Spleen (tissue), 11 donors: Measurements from ENCODE around the gene PEX5. TPM values are rescaled to one million over a fixed set of nuclear protein-coding genes. Genes with fewer than 3 reads are reported as not detected.

Source experiments
- DNase-seq: peaks from one replicate; pipeline ENCODE4 v3.0.0-alpha.2; 2020
- H3K27ac ChIP-seq, 8 donors: fragments of 200-600 bp; sonication (generic) in 7 of 8; 1 replicate in 4 of 8; 2 replicates in 4 of 8; pipeline versions ENCODE4 v1.5.0 to v1.8.0; 2016 to 2021; ENCODE audit warnings: inconsistent platforms in 4 of 8, mild to moderate bottlenecking in 4 of 8, moderate library complexity in 1 of 8
- H3K27me3 ChIP-seq, 7 donors: fragments of 200-600 bp; sonication (generic) in 6 of 7; replicated peaks in 1 of 7; 1 replicate in 4 of 7; 2 replicates in 3 of 7; pipeline versions ENCODE4 v1.5.0 to v1.8.0; 2016 to 2021; ENCODE audit warnings: inconsistent platforms in 3 of 7, mild to moderate bottlenecking in 1 of 7
- H3K36me3 ChIP-seq, 6 donors: fragments of 200-600 bp; sonication (generic) in 5 of 6; 1 replicate in 4 of 6; 2 replicates in 2 of 6; pipeline versions ENCODE4 v1.5.0 to v1.8.0; 2016 to 2021; ENCODE audit warnings: inconsistent platforms in 2 of 6
- H3K4me1 ChIP-seq, 6 donors: fragments of 200-600 bp; sonication (generic) in 5 of 6; 1 replicate in 3 of 6; 2 replicates in 3 of 6; pipeline versions ENCODE4 v1.5.0 to v1.8.0; 2016 to 2021; ENCODE audit warnings: inconsistent platforms in 3 of 6
- H3K4me3 ChIP-seq, 8 donors: fragments of 200-600 bp; sonication (generic) in 7 of 8; 1 replicate in 4 of 8; 2 replicates in 4 of 8; pipeline versions ENCODE4 v1.5.0 to v1.8.0; 2016 to 2021; ENCODE audit warnings: inconsistent platforms in 4 of 8, mild to moderate bottlenecking in 4 of 8, moderate library complexity in 2 of 8
- H3K9me3 ChIP-seq, 8 donors: fragments of 200-600 bp; sonication (generic) in 7 of 8; 1 replicate in 4 of 8; 2 replicates in 4 of 8; pipeline versions ENCODE4 v1.5.0 to v1.8.0; 2016 to 2021; ENCODE audit warnings: inconsistent platforms in 4 of 8
- CTCF ChIP-seq, 11 experiments: fragments of 200-600 bp in 7 of 11; fragments of 450-650 bp in 4 of 11; sonication (generic) in 4 of 11; IDR thresholded peaks in 8 of 11; conservative IDR thresholded peaks in 3 of 11; 1 replicate in 7 of 11; 2 replicates in 4 of 11; pipeline versions ENCODE4 v1.4.0 to v1.8.0; 2016 to 2021; ENCODE audit warnings: antibody characterized with exemption in 11 of 11, inconsistent platforms in 4 of 11, mild to moderate bottlenecking in 1 of 11
- POLR2A ChIP-seq, 3 donors: fragments of 450-650 bp; IDR thresholded peaks; one replicate each; pipeline ENCODE4 v1.5.1; 2017; ENCODE audit warnings: antibody characterized with exemption in 3 of 3, mild to moderate bottlenecking in 1 of 3
- POLR2AphosphoS5 ChIP-seq, 3 donors: sonication (generic); formaldehyde crosslinking; IDR thresholded peaks; one replicate each; pipeline ENCODE4 v1.5.1; 2017; ENCODE audit warnings: antibody characterized with exemption in 3 of 3
- WGBS, 5 donors: extraction: QIAGEN DNeasy Blood & Tissue Kit in 3 of 5; methylation state at CpG; one replicate each; pipeline versions ENCODE4 v1.1.5 to v1.1.7; 2013 to 2018; 5-methylcytosine and 5-hydroxymethylcytosine counted together
- intact Hi-C: fragments of 100-400 bp; cut with DNase I; formaldehyde crosslinking; loops from one replicate; pipeline ENCODE4 v1.15.0; 2023; ENCODE audit warnings: low total_unique reads
- polyA plus RNA-seq, 3 donors: library from polyadenylated mRNA; stranded (reverse); fragments of 200-250 nt; gene quantifications; one replicate each; pipeline ENCODE4 v1.2.1, GENCODE V29; 2013
- total RNA-seq, 7 donors: library from RNA; depleted of rRNA in 3 of 7; stranded (reverse); fragments of >200 nt in 3 of 7; fragmentation: NEBNext Ultra II Directional in 4 of 7; extraction: Animal tissue kit (Norgen Biotek cat#: 25700) in 4 of 7; gene quantifications; one replicate each; pipeline versions ENCODE4 v1.1.0 to v1.2.1, GENCODE V29; 2016 to 2021
- donor health status: healthy with polysubstance abuse.
- donor health status: DM: no; HTN: no; CAD: no; lungs with moderate emphysema.
- donor health status: DM: no; HTN: no; CAD: no.
- donor health status: Bipolar disorder and iron deficiency.
- donor health status: healthy.
- donor health status: DM: no; HTN: no; CAD: no.
- donor health status: DM: yes; HTN: yes; CAD: no.

The PEX5 gene
- total and polyA plus RNA-seq, 10 donors, result 13.4 to 35.8 (median 22.2) TPM

- H3K36me3 ChIP-seq, result peaks cover 0 to 30% (median 19%) of the 10 kb centered on the region in 6 donors
- TF ChIP-seq CTCF (IDR thresholded peaks at IDR 0.05 in 8 of 11, conservative IDR thresholded peaks at IDR 0.05 in 3 of 11) (no peak), POLR2AphosphoS5 (IDR thresholded peaks at IDR 0.05) (no peak), POLR2A (IDR thresholded peaks at IDR 0.05) (no peak)
- no peak for DNase-seq
- H3K27ac ChIP-seq, result no peak overlapping the region
- no peak overlapping the region for H3K4me3 ChIP-seq
- peaks cover 0 to 37% (median 8%) of the 10 kb centered on the region in 7 donors for H3K27me3 ChIP-seq
- intact Hi-C loops, result no loop called here
- WGBS, 5 donors, result 82 to 95% (median 91%) methylated on average over 4 of the region's 4 CpGs
- peaks cover 0 to 9% (median 5%) of the 10 kb centered on the region in 6 donors for H3K4me1 ChIP-seq
- no peaks in the 10 kb centered on the region for H3K9me3 ChIP-seq
Observed at GRCh38 chr12:7161327-7161726, 28.2 kb upstream of the PEX5 start.

GRCh38 chr12:7161811-7162210, 27.7 kb upstream of the PEX5 start:
- 78 to 93% (median 88%) methylated on average over 5 of the region's 5 CpGs for WGBS, 5 donors
- TF ChIP-seq POLR2A (IDR thresholded peaks at IDR 0.05), result no peak
- TF ChIP-seq POLR2AphosphoS5 (IDR thresholded peaks at IDR 0.05), result no peak
- TF ChIP-seq CTCF (IDR thresholded peaks at IDR 0.05 in 8 of 11, conservative IDR thresholded peaks at IDR 0.05 in 3 of 11), result no peak
- intact Hi-C loops, result no loop called here

GRCh38 chr12:7162691-7163114, 26.8 kb upstream of the PEX5 start:
- intact Hi-C loops, result no loop called here
- peaks cover 0 to 12% (median 4%) of the 10 kb centered on the region in 8 donors for H3K9me3 ChIP-seq
- DNase-seq, result no peak
- H3K27me3 ChIP-seq, result peaks cover 0 to 37% (median 8%) of the 10 kb centered on the region in 7 donors
- peaks cover 0 to 9% (median 5%) of the 10 kb centered on the region in 6 donors for H3K4me1 ChIP-seq
- H3K4me3 ChIP-seq, result no peak overlapping the region
- TF ChIP-seq POLR2A (IDR thresholded peaks at IDR 0.05) (no peak), CTCF (IDR thresholded peaks at IDR 0.05 in 8 of 11, conservative IDR thresholded peaks at IDR 0.05 in 3 of 11) (peak in 6 of 11 experiments; percentile 20 to 42 (median 34)), POLR2AphosphoS5 (IDR thresholded peaks at IDR 0.05) (peak in 1 of 3 donors; percentile 16)
- no peak overlapping the region for H3K27ac ChIP-seq
- peaks cover 0 to 17% (median 7%) of the 10 kb centered on the region in 6 donors for H3K36me3 ChIP-seq
- 2 to 4% (median 4%) methylated on average over 19 of the region's 19 CpGs for WGBS, 5 donors

More at GRCh38 chr12:7161811-7162210, 27.7 kb upstream of the PEX5 start:
- Histone ChIP-seq H3K4me1 (peaks cover 0 to 9% (median 5%) of the 10 kb centered on the region in 6 donors), H3K36me3 (peaks cover 0 to 25% (median 15%) of the 10 kb centered on the region in 6 donors), H3K27ac (no peak overlapping the region), H3K9me3 (peaks cover 0 to 3% (median 0%) of the 10 kb centered on the region in 8 donors), H3K27me3 (peaks cover 0 to 37% (median 8%) of the 10 kb centered on the region in 7 donors), H3K4me3 (no peak overlapping the region)
- no peak for DNase-seq

- no peak for TF ChIP-seq POLR2AphosphoS5 (IDR thresholded peaks at IDR 0.05)
- no peak for TF ChIP-seq CTCF (IDR thresholded peaks at IDR 0.05 in 8 of 11, conservative IDR thresholded peaks at IDR 0.05 in 3 of 11)
- TF ChIP-seq POLR2A (IDR thresholded peaks at IDR 0.05), result no peak
- peaks cover 0 to 63% (median 46%) of the 10 kb centered on the region in 8 donors for H3K9me3 ChIP-seq
- DNase-seq, result no peak
- H3K36me3 ChIP-seq, result no peaks in the 10 kb centered on the region
- no peak overlapping the region for H3K27ac ChIP-seq
- peaks cover 0 to 15% (median 0%) of the 10 kb centered on the region in 7 donors for H3K27me3 ChIP-seq
- H3K4me3 ChIP-seq, result no peak overlapping the region
- intact Hi-C loops, result no loop called here
- H3K4me1 ChIP-seq, result no peaks in the 10 kb centered on the region
Observed at GRCh38 chr12:7169951-7170350, 19.5 kb upstream of the PEX5 start.
